ENCODE data around the gene RPF1. TPM values are rescaled to one million over a fixed set of nuclear protein-coding genes. Genes with fewer than 3 reads are reported as not detected.
A peak's percentile ranks its signal among the peaks of the same experiment; 100 is the strongest.

The RPF1 gene
- total and polyA plus RNA-seq, 5 donors from 2014 or later: 46.8 to 90.0 (median 66.8) TPM

DNA sequence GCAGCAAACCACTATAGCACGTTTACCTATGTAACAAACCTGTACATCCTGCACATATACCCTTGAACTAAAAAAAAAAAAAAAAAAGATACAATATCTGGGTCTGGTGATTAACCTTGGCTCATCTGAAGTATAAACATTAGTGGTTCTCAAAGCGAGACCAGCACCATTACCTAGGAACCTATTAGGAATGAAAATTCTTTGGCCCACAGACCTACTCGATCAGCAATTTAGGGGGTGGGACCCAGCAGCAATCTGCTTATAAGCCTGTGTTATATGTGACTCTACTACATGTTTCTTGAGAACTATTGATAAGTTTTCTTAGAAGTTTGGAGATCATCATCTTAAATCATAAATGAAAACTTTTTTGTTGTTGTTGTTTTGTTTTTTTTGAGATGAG lies 17.4 kb downstream of the RPF1 start:
- no peaks in the 10 kb centered on the region for H3K27me3 ChIP-seq (ENCODE audit: control insufficient read depth, insufficient read depth, low read length)
- no peaks in the 10 kb centered on the region for H3K27me3 Mint-ChIP-seq
- ATAC-seq (ENCODE audit: low read depth in 2 of 2): no peak
- no peak overlapping the region for H3K27ac ChIP-seq (ENCODE audit: insufficient read depth, low read length, poor library complexity, severe bottlenecking)
- no peak overlapping the region for H3K27ac Mint-ChIP-seq
- H3K36me3 ChIP-seq (ENCODE audit: control insufficient read depth, insufficient read depth, low read length): peaks cover 77% of the 10 kb centered on the region
- no peak overlapping the region for H3K4me3 ChIP-seq (ENCODE audit: low read depth, low read length)
- H3K36me3 Mint-ChIP-seq: peaks cover 40% of the 10 kb centered on the region
- H3K4me1 ChIP-seq (ENCODE audit: control insufficient read depth, insufficient read depth, low read length, poor library complexity, severe bottlenecking): no peaks in the 10 kb centered on the region
- no peaks in the 10 kb centered on the region for H3K9me3 ChIP-seq (ENCODE audit: control insufficient read depth in 2 of 2, low read length in 2 of 2)
- no peak overlapping the region for H3K4me3 Mint-ChIP-seq
- H3K4me1 Mint-ChIP-seq: peaks cover 18 to 32% (median 26%) of the 10 kb centered on the region in 4 donors
- no peaks in the 10 kb centered on the region for H3K9me3 Mint-ChIP-seq
- no peak for DNase-seq

DNA sequence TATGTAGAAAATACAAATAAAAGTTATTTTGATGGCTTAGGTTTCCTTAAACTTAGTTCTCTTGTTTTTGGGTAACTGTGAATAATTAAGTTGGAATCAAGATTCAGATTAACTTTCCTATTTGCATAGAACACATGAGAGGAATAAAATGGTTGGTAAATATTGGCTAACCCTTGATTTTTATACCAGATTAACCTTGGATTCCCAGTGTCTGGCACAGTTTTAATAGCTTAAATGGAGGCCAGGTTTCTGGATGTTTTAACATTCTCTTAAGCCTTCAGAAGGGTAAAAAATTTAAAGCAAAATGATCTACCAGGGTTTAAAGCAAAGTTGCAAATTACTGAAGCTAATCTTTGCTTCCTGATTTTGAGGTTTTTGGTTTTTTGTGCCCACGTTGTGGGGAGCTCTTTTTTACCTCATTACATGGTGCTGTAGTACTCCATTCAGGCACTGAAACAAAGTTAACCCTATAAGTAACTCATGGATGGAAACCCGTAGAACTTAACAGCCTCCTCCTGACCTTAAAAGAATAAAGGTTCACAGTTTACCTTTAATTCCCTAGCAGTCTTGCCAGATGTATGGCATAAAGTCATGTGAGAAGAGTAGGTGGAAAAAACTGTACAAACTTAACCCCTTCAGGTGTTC lies 18.7 kb downstream of the RPF1 start:
- H3K4me3 ChIP-seq (ENCODE audit: low read depth, low read length): no peak overlapping the region
- peaks cover 4% of the 10 kb centered on the region for H3K4me1 ChIP-seq (ENCODE audit: control insufficient read depth, insufficient read depth, low read length, poor library complexity, severe bottlenecking)
- H3K27me3 ChIP-seq (ENCODE audit: control insufficient read depth, insufficient read depth, low read length): no peaks in the 10 kb centered on the region
- Mint-ChIP-seq H3K4me3 (no peak overlapping the region), H3K27me3 (no peaks in the 10 kb centered on the region), H3K36me3 (peaks cover 35% of the 10 kb centered on the region), H3K4me1 (peaks cover 21 to 45% (median 35%) of the 10 kb centered on the region in 4 donors), H3K27ac (peak overlapping the region in 1 of 3 donors; percentile 26), H3K9me3 (no peaks in the 10 kb centered on the region)
- H3K9me3 ChIP-seq (ENCODE audit: control insufficient read depth in 2 of 2, low read length in 2 of 2): no peaks in the 10 kb centered on the region
- peaks cover 65% of the 10 kb centered on the region for H3K36me3 ChIP-seq (ENCODE audit: control insufficient read depth, insufficient read depth, low read length)
- DNase-seq: no peak
- no peak for ATAC-seq (ENCODE audit: low read depth in 2 of 2)
- H3K27ac ChIP-seq (ENCODE audit: insufficient read depth, low read length, poor library complexity, severe bottlenecking): no peak overlapping the region

DNA sequence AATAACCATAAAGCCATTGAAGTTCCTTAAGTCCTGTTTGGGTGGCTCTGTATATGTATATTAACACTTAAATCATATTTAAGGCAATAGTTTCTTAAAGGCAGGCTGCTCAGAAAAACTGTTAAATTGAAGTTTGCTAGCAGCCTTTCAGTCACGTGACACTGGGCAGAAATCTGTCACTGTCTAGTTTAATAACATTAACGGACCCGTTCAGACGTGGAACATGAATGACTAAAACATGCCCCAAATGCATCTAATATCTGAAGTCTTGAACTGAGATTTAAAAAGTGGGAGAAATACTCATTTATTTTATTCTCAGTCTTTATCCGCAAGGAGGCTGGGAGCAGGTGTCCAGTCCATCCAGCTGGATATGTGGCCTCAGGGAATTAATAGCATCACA lies 23.9 kb downstream of the RPF1 start:
- peak overlapping the region in 3 of 4 donors; percentile 24 to 100 (median 72) for H3K4me3 Mint-ChIP-seq

DNA sequence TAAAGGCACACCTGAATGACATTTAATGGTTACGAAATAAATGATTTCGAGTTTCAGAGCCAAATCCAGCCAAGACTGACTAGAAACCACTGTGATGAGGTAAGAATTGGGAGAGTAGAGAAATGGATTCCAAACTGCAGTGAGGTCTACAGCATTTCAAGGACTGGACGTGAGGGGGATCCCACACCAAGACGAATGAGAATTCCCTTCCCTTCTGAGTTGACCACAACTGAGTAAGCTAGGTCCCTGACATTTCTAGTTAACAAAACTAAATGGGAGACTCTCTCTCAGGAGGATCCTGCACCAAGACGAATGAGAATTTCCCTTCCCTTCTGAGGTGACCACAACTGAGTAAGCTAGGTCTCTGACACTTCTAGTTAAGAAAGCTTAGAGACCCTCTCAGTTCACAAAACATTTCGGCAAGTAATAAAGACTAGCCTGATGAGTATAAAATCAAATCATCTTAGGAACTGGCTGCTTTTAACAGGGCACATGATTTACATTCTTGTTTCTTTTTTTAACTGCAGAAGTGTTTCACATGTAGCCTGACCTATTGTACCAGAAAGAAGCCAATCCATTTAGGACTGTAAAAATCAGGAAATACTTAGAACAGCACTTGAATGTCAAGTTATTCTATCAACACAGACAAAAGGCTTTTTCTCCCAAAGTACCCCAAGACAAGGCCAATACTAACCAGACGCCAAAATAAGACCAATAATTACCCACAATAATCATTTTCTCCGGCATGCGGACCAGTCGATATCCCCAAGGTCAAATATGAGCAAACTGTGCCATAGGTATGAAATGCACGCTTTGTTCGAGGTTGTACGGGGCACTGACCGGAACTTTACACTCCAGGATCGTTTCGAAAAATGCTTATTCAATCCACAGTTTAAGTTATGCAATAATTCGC lies 25.8 kb downstream of the RPF1 start:
- DNase-seq: peak in 2 of 3 donors; percentile 18 to 22
- H3K9me3 Mint-ChIP-seq: peaks cover 0 to 3% (median 0%) of the 10 kb centered on the region in 7 donors
- H3K4me3 ChIP-seq (ENCODE audit: low read depth, low read length): peak overlapping the region; percentile 98

More for the DNA sequence above, 23.9 kb downstream of the RPF1 start:
- Histone ChIP-seq H3K4me3 (ENCODE audit: low read depth, low read length) (peak overlapping the region; percentile 28), H3K9me3 (ENCODE audit: control insufficient read depth in 2 of 2, low read length in 2 of 2) (no peaks in the 10 kb centered on the region), H3K36me3 (ENCODE audit: control insufficient read depth, insufficient read depth, low read length) (peaks cover 18% of the 10 kb centered on the region), H3K27ac (ENCODE audit: insufficient read depth, low read length, poor library complexity, severe bottlenecking) (no peak overlapping the region), H3K27me3 (ENCODE audit: control insufficient read depth, insufficient read depth, low read length) (no peaks in the 10 kb centered on the region), H3K4me1 (ENCODE audit: control insufficient read depth, insufficient read depth, low read length, poor library complexity, severe bottlenecking) (peaks cover 38% of the 10 kb centered on the region)
- no peak for DNase-seq
- Mint-ChIP-seq H3K4me1 (peaks cover 42 to 65% (median 54%) of the 10 kb centered on the region in 4 donors), H3K9me3 (peaks cover 0 to 2% (median 0%) of the 10 kb centered on the region in 7 donors), H3K36me3 (peaks cover 6% of the 10 kb centered on the region), H3K27me3 (peaks cover 4% of the 10 kb centered on the region), H3K27ac (peak overlapping the region in 2 of 3 donors; percentile 50 to 89)
- ATAC-seq (ENCODE audit: low read depth in 2 of 2): no peak

DNA sequence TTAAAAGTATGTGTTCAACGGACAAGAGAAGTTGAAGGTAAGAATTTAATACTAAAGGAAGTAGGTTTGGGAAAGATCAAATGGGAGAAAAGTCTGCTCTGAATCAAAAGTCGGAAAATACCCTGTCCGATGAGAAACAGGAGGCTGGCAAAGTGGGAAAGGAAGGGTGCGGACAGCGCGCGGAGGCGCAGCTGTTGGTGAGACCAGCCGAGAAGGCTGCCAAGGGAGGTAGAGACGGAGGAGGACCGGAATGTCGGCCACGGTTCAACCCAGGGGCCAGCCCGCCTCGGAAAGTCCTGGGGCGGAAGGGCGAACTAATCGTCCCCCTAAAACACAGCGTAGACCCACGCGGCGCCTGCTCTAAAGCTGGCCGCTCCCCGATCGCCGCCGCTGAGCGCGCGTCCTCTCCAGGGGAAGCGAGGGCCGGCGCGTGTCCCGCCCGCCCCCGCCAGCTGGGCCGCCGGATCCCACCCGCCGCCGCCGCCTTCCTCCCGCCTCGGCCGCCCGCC lies 26.5 kb downstream of the RPF1 start:
- H3K4me1 ChIP-seq (ENCODE audit: control insufficient read depth, insufficient read depth, low read length, poor library complexity, severe bottlenecking): peaks cover 38% of the 10 kb centered on the region
- peaks cover 35 to 53% (median 45%) of the 10 kb centered on the region in 4 donors for H3K4me1 Mint-ChIP-seq
- DNase-seq (no peak), ATAC-seq (ENCODE audit: low read depth in 2 of 2) (peak; percentile 7 to 28)
- peaks cover 4% of the 10 kb centered on the region for H3K27me3 Mint-ChIP-seq
- peak overlapping the region; percentile 98 for H3K4me3 ChIP-seq (ENCODE audit: low read depth, low read length)
- no peaks in the 10 kb centered on the region for H3K36me3 Mint-ChIP-seq
- H3K27ac Mint-ChIP-seq: peak overlapping the region; percentile 89 to 97 (median 96)
- no peaks in the 10 kb centered on the region for H3K36me3 ChIP-seq (ENCODE audit: control insufficient read depth, insufficient read depth, low read length)
- peak overlapping the region; percentile 96 to 100 (median 98) for H3K4me3 Mint-ChIP-seq
- H3K27ac ChIP-seq (ENCODE audit: insufficient read depth, low read length, poor library complexity, severe bottlenecking): peak overlapping the region; percentile 84
- peaks cover 0 to 3% (median 1%) of the 10 kb centered on the region in 7 donors for H3K9me3 Mint-ChIP-seq
- H3K9me3 ChIP-seq (ENCODE audit: control insufficient read depth in 2 of 2, low read length in 2 of 2): no peaks in the 10 kb centered on the region
- no peaks in the 10 kb centered on the region for H3K27me3 ChIP-seq (ENCODE audit: control insufficient read depth, insufficient read depth, low read length)

More for the DNA sequence above, 25.8 kb downstream of the RPF1 start:
- Histone ChIP-seq H3K9me3 (ENCODE audit: control insufficient read depth in 2 of 2, low read length in 2 of 2) (no peaks in the 10 kb centered on the region), H3K27me3 (ENCODE audit: control insufficient read depth, insufficient read depth, low read length) (no peaks in the 10 kb centered on the region), H3K4me1 (ENCODE audit: control insufficient read depth, insufficient read depth, low read length, poor library complexity, severe bottlenecking) (peaks cover 38% of the 10 kb centered on the region), H3K36me3 (ENCODE audit: control insufficient read depth, insufficient read depth, low read length) (peaks cover 3% of the 10 kb centered on the region), H3K27ac (ENCODE audit: insufficient read depth, low read length, poor library complexity, severe bottlenecking) (peak overlapping the region; percentile 84)
- no peak for ATAC-seq (ENCODE audit: low read depth in 2 of 2)
- Mint-ChIP-seq H3K27ac (peak overlapping the region; percentile 85 to 96 (median 89)), H3K4me3 (peak overlapping the region; percentile 96 to 100 (median 98)), H3K4me1 (peaks cover 37 to 59% (median 49%) of the 10 kb centered on the region in 4 donors), H3K36me3 (no peaks in the 10 kb centered on the region), H3K27me3 (peaks cover 4% of the 10 kb centered on the region)

DNA sequence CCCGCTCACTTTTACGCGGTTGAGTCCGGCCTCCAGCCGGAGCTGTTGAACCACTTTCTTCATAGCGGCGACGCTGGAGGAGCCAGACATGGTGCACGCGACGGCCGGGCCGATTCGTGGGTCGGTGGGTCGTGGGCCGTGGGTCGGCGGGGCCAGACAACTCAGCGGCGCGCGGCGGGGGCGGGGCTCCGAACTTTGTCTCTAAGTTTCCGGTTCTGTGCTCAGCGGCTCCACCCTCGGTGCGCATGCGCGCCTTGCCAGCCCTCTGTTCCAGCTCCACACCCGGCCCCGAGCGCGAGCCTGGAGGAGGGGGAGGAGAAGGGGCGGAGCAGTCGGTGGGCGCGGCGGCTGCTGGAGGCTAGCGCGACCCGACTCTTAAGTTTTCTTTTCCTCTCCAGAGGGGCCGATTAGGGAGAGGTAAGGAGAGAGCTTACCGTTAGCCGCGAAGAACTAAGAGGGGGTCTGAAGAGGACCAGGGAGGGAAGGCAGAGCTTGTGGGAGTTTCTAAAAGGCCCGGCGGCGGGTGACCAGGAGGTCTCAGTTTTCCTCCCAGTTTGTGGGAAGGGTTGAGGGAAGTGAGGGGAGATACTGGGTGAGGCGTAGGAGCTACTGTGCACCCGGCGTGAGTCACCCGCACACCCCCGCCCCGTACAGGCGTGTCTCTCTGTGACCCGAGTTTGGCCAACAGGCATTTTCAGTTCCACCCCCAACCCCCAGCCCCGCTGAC lies 27.1 kb downstream of the RPF1 start, which contains the start of the genes GNG5 and SPATA1:
GNG5 (minus strand) TSS at position 580 of the 727 bp plus-strand sequence; CDS start at position 90, 490 bp downstream.
SPATA1 (plus strand) TSS at position 385 of the 727 bp plus-strand sequence. CDS start 9,974 bp downstream, outside the sequence.
- no peaks in the 10 kb centered on the region for H3K9me3 ChIP-seq (ENCODE audit: control insufficient read depth in 2 of 2, low read length in 2 of 2)
- H3K4me1 Mint-ChIP-seq: peaks cover 31 to 47% (median 39%) of the 10 kb centered on the region in 4 donors
- H3K9me3 Mint-ChIP-seq: peaks cover 0 to 3% (median 1%) of the 10 kb centered on the region in 7 donors

More for the DNA sequence above, 27.1 kb downstream of the RPF1 start, which contains the start of the genes GNG5 and SPATA1:
- H3K36me3 ChIP-seq (ENCODE audit: control insufficient read depth, insufficient read depth, low read length): no peaks in the 10 kb centered on the region
- peak; percentile 95 to 97 (median 96) for DNase-seq
- H3K27ac Mint-ChIP-seq: peak within 1 kb of the TSS; percentile 89 to 97 (median 96)
- H3K27me3 ChIP-seq (ENCODE audit: control insufficient read depth, insufficient read depth, low read length): no peaks in the 10 kb centered on the region
- H3K4me3 ChIP-seq (ENCODE audit: low read depth, low read length): peak within 1 kb of the TSS; percentile 98
- peaks cover 4% of the 10 kb centered on the region for H3K27me3 Mint-ChIP-seq
- H3K36me3 Mint-ChIP-seq: no peaks in the 10 kb centered on the region
- H3K4me3 Mint-ChIP-seq: peak within 1 kb of the TSS; percentile 96 to 100 (median 98)
- H3K4me1 ChIP-seq (ENCODE audit: control insufficient read depth, insufficient read depth, low read length, poor library complexity, severe bottlenecking): peaks cover 38% of the 10 kb centered on the region
- peak; percentile 89 to 93 for ATAC-seq (ENCODE audit: low read depth in 2 of 2)
- peak within 1 kb of the TSS; percentile 84 for H3K27ac ChIP-seq (ENCODE audit: insufficient read depth, low read length, poor library complexity, severe bottlenecking)
